ENCODE results near the gene SLC11A1. TPM values are rescaled to one million over a fixed set of nuclear protein-coding genes. Genes with fewer than 3 reads are reported as not detected.

Gene SLC11A1
- total and polyA plus RNA-seq, 2 donors (not counting 1 experiment from before 2014, with no cell fraction given) = 6.5 to 65.3 TPM

DNA sequence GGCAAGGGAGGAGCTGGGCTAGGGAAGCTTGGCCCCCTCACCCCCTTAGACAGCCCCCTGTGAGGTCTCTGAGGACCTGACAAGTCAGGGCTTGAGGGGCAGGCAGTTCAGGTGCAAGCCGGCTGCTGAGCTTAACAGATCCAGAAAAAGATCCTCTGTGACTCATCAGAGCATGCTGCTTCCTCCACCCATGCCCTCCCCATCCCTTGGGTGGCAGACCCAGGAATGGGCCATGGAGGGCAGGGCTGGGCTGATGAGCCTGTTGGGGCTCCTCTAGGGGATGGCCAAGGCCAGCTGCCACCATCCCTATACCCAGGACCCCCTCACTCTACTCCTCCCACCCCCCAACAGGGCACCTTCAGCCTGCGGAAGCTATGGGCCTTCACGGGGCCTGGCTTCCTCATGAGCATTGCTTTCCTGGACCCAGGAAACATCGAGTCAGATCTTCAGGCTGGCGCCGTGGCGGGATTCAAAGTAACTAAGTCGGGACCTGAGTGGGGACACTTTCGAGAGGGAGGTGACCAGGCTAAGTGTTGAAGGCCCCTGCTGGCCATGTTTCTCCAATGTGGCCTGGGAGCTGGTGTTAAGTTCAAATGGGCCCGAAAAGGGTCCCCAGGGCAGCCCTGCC lies 1.9 kb downstream of the SLC11A1 start:
- POLR2A ChIA-PET = no interaction called here
- DNase-seq (no peak), ATAC-seq (ENCODE audit: low read depth) (no peak)
- no peaks in the 10 kb centered on the region for H3K79me2 ChIP-seq (ENCODE audit: control insufficient read depth, insufficient read depth, low read length)
- peak overlapping the region in 1 of 5 experiments; percentile 75 for H3K4me3 ChIP-seq (ENCODE audit: control extremely low read depth in 1 of 5, extremely low read depth in 1 of 5, insufficient read depth in 1 of 5, low read depth in 2 of 5, low read length in 4 of 5)
- peaks cover 0 to 5% (median 0%) of the 10 kb centered on the region in 3 donors for H3K9me3 ChIP-seq (ENCODE audit: control extremely low read depth in 1 of 3, control insufficient read depth in 2 of 3, insufficient read depth in 1 of 3, low read length in 2 of 3)
- intact Hi-C loops (cut with micrococcal nuclease) = no loop called here
- TF ChIP-seq, protein P1, sequence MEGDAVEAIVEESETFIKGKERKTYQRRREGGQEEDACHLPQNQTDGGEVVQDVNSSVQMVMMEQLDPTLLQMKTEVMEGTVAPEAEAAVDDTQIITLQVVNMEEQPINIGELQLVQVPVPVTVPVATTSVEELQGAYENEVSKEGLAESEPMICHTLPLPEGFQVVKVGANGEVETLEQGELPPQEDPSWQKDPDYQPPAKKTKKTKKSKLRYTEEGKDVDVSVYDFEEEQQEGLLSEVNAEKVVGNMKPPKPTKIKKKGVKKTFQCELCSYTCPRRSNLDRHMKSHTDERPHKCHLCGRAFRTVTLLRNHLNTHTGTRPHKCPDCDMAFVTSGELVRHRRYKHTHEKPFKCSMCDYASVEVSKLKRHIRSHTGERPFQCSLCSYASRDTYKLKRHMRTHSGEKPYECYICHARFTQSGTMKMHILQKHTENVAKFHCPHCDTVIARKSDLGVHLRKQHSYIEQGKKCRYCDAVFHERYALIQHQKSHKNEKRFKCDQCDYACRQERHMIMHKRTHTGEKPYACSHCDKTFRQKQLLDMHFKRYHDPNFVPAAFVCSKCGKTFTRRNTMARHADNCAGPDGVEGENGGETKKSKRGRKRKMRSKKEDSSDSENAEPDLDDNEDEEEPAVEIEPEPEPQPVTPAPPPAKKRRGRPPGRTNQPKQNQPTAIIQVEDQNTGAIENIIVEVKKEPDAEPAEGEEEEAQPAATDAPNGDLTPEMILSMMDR (IDR thresholded peaks at IDR 0.05) = no peak
- TF ChIP-seq EZH2 (IDR thresholded peaks at IDR 0.05; ENCODE audit: borderline replicate concordance, insufficient read depth, low read depth, low read length, poor library complexity, severe bottlenecking) = no peak
- WGBS (ENCODE audit: insufficient coverage) = 87% methylated on average over 9 of the region's 10 CpGs
- Mint-ChIP-seq H3K4me1 (peaks cover 16% of the 10 kb centered on the region), H3K27ac (no peak overlapping the region), H3K9me3 (ENCODE audit: insufficient read depth) (no peaks in the 10 kb centered on the region), H3K4me3 (no peak overlapping the region), H3K27me3 (peaks cover 2% of the 10 kb centered on the region)
- no peak overlapping the region for H2AFZ ChIP-seq (ENCODE audit: insufficient read depth, low read depth, low read length, poor library complexity, severe bottlenecking)
- H3K9ac ChIP-seq (ENCODE audit: low read length) = no peak overlapping the region
- CTCF ChIA-PET = interaction anchor here (1.1 to 1.8 kb wide), 3 partner anchors 10 to 111 kb away, joined by 4 to 5 read pairs (median 5); partner anchors contain the start of gene CATIP
- no peak overlapping the region for H3K27ac ChIP-seq (ENCODE audit: low read length in 2 of 2)
- no peak overlapping the region for H3K4me2 ChIP-seq (replicated peaks; ENCODE audit: low read depth, low read length, poor library complexity, severe bottlenecking)
- peaks cover 6 to 7% of the 10 kb centered on the region in 2 donors for H3K4me1 ChIP-seq (ENCODE audit: control insufficient read depth in 2 of 2, insufficient read depth in 2 of 2, low read length in 2 of 2)
- H3K36me3 ChIP-seq (replicated peaks in 1 of 2; ENCODE audit: control extremely low read depth in 1 of 2, control insufficient read depth in 1 of 2, extremely low read depth in 1 of 2, insufficient read depth in 2 of 2, low read length in 1 of 2) = no peaks in the 10 kb centered on the region
- peaks cover 0 to 16% (median 0%) of the 10 kb centered on the region in 4 experiments for H3K27me3 ChIP-seq (replicated peaks in 1 of 4; ENCODE audit: control extremely low read depth in 1 of 4, control insufficient read depth in 3 of 4, insufficient read depth in 4 of 4, low read length in 3 of 4)
- no peaks in the 10 kb centered on the region for H4K20me1 ChIP-seq (ENCODE audit: control insufficient read depth, insufficient read depth, low read length, poor library complexity, severe bottlenecking)

DNA sequence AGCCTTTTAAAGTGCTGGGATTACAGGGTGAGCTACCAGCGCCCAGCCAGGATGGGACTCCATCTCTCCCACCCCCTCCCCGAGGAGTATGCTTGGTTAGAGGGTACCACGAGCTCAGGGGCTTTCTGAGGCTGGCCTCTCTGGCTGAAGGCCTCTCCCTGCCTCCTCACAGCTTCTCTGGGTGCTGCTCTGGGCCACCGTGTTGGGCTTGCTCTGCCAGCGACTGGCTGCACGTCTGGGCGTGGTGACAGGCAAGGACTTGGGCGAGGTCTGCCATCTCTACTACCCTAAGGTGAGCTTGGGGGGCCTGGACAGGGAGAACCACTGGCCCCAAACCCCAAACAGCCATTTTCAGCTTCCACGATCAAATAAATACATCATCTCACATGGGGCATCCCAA lies 2.9 kb downstream of the SLC11A1 start:
- H2AFZ ChIP-seq (ENCODE audit: insufficient read depth, low read depth, low read length, poor library complexity, severe bottlenecking) = no peak overlapping the region
- no peaks in the 10 kb centered on the region for H3K79me2 ChIP-seq (ENCODE audit: control insufficient read depth, insufficient read depth, low read length)
- TF ChIP-seq, protein P1 (IDR thresholded peaks at IDR 0.05) = no peak
- no peak for TF ChIP-seq EZH2 (IDR thresholded peaks at IDR 0.05; ENCODE audit: borderline replicate concordance, insufficient read depth, low read depth, low read length, poor library complexity, severe bottlenecking)
- H3K4me1 ChIP-seq (ENCODE audit: control insufficient read depth in 2 of 2, insufficient read depth in 2 of 2, low read length in 2 of 2) = peaks cover 6 to 7% of the 10 kb centered on the region in 2 donors
- intact Hi-C loops (cut with micrococcal nuclease) = no loop called here
- Mint-ChIP-seq H3K27ac (no peak overlapping the region), H3K27me3 (peaks cover 2% of the 10 kb centered on the region), H3K9me3 (ENCODE audit: insufficient read depth) (no peaks in the 10 kb centered on the region), H3K4me3 (no peak overlapping the region), H3K4me1 (peaks cover 16% of the 10 kb centered on the region)
- no peak for ATAC-seq (ENCODE audit: low read depth)
- POLR2A ChIA-PET = no interaction called here
- WGBS (ENCODE audit: insufficient coverage) = 89% methylated on average over 7 of the region's 9 CpGs
- no peak overlapping the region for H3K4me2 ChIP-seq (replicated peaks; ENCODE audit: low read depth, low read length, poor library complexity, severe bottlenecking)
- no peak overlapping the region for H3K9ac ChIP-seq (ENCODE audit: low read length)
- no peaks in the 10 kb centered on the region for H3K36me3 ChIP-seq (replicated peaks in 1 of 2; ENCODE audit: control extremely low read depth in 1 of 2, control insufficient read depth in 1 of 2, extremely low read depth in 1 of 2, insufficient read depth in 2 of 2, low read length in 1 of 2)
- H3K4me3 ChIP-seq (ENCODE audit: control extremely low read depth in 1 of 5, extremely low read depth in 1 of 5, insufficient read depth in 1 of 5, low read depth in 2 of 5, low read length in 4 of 5) = no peak overlapping the region
- H4K20me1 ChIP-seq (ENCODE audit: control insufficient read depth, insufficient read depth, low read length, poor library complexity, severe bottlenecking) = no peaks in the 10 kb centered on the region
- H3K27ac ChIP-seq (ENCODE audit: low read length in 2 of 2) = no peak overlapping the region
- peaks cover 0 to 16% (median 0%) of the 10 kb centered on the region in 4 experiments for H3K27me3 ChIP-seq (replicated peaks in 1 of 4; ENCODE audit: control extremely low read depth in 1 of 4, control insufficient read depth in 3 of 4, insufficient read depth in 4 of 4, low read length in 3 of 4)
- DNase-seq = no peak
- H3K9me3 ChIP-seq (ENCODE audit: control extremely low read depth in 1 of 3, control insufficient read depth in 2 of 3, insufficient read depth in 1 of 3, low read length in 2 of 3) = peaks cover 0 to 5% (median 0%) of the 10 kb centered on the region in 3 donors
- CTCF ChIA-PET = interaction anchor here (1.1 kb wide), 1 partner anchor 94 kb away, joined by 3 read pairs; no protein-coding TSS in a partner anchor

Measured in B cell (primary cell).